GM19397 (cell line): Measurements from ENCODE around the gene EPB41L4A.
"Not testable (repeated sequence)": the region's sequence is repeated elsewhere in the genome, so short reads cannot be mapped to it uniquely, and the experiment has no call there.

Source experiments
- ATAC-seq: cut with Tn5 transposase; IDR thresholded peaks from one replicate; pipeline ENCODE4 v1.9.1; 2021; ENCODE audit warnings: mild to moderate bottlenecking, moderate library complexity; ENCODE audit not compliant: unreplicated experiment

Gene EPB41L4A

GRCh38 chr5:112217843-112218579 lies 201.1 kb downstream of the EPB41L4A start:
- no peak for ATAC-seq

GRCh38 chr5:112216140-112216539 lies 202.9 kb downstream of the EPB41L4A start:
- no peak for ATAC-seq

DNA sequence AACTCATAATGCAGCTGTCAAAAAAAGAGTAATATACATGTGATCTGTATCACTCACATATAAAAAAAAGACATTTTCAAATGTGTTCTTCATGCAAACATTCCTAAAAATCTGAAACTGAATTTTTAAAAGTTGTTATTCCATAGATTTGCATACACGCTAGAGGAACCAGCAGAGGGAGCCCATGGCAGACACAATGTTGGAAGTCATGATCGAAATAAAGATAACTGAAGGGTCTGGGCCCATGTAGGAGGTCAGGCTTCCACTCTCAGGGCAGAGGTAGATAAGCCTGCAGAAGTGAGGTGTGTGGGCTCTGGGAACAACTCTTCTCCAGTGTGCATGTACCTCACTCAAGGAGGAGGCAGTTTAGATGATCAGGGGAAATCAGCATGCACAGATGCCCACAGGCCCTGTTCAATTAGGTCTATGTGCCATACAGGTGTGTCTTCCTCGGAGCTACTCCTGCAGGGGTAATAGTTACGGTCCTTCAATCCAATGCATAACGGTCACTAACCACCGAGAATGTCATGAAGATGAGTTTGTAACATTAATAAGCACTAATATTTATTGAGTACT lies 208.6 kb downstream of the EPB41L4A start:
- ATAC-seq: no peak

GRCh38 chr5:112208699-112209615 lies 210.1 kb downstream of the EPB41L4A start:
- no peak for ATAC-seq

- ATAC-seq: not testable (repeated sequence)
Observed at GRCh38 chr5:112208195-112208594, 210.9 kb downstream of the EPB41L4A start.

- no peak for ATAC-seq
Observed at GRCh38 chr5:112205846-112206245, 213.2 kb downstream of the EPB41L4A start.

- ATAC-seq: no peak
Observed at GRCh38 chr5:112203229-112203628, 215.8 kb downstream of the EPB41L4A start.

GRCh38 chr5:112202694-112203093 lies 216.4 kb downstream of the EPB41L4A start:
- ATAC-seq: no peak

DNA sequence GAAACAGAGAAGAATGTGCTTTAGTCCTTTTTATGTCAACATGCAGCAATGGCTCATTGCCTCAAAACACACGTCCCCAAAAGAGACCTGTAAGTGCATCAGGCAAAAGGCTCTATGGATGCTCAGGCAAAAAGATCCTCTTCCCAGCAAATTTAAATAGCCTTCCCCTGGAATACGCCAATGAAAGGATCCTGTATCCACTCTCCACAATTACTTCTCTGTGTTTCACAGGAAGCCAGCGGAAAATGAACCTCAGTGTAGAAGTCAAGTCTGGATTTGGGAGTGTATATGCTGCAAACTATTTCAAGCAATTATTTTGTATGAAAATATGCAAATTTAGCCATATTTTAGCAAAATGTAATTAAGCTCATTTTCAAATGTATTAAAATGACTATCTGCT lies 217.9 kb downstream of the EPB41L4A start:
- no peak for ATAC-seq

GRCh38 chr5:112200131-112200530 lies 218.9 kb downstream of the EPB41L4A start:
- ATAC-seq: no peak

DNA sequence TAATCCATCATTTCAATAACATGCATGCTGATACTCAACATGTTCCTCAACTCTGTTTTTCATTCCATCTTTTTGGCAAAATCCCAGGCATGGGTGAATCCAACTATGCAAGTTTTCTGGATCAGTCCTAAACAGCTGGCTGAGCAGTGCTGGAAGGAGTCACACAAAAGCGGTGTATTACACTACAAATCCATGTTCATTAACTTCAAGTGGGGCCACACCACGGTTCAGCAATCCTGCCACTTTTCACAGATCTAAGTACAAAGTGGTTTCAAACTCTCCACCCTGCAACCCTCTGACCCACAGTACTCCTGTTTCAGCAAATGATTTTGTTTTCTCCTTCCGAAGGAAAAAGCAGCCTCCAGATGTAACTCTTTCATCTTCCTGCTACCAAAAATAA lies 222.5 kb downstream of the EPB41L4A start:
- ATAC-seq: no peak

GRCh38 chr5:112195924-112196323 lies 223.2 kb downstream of the EPB41L4A start:
- no peak for ATAC-seq

DNA sequence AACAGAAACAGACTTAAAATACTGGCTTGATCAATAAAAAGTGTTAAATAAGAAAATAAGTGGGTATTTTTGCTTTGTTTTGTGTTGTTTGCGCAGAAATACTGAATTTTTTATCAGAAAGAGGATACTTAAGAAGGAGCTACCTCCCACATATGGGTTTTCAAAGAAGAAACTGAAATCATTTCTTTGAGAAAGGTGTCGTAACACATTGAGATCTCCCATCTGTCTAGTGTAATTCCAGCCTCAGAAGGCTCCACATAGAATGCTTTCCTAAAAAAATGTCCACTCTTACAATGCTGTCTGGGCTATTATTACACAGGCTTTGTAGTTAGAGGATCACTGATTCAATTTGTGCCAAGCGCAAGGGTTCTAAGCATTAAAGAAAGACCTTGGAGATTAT lies 226.2 kb downstream of the EPB41L4A start:
- ATAC-seq: no peak

DNA sequence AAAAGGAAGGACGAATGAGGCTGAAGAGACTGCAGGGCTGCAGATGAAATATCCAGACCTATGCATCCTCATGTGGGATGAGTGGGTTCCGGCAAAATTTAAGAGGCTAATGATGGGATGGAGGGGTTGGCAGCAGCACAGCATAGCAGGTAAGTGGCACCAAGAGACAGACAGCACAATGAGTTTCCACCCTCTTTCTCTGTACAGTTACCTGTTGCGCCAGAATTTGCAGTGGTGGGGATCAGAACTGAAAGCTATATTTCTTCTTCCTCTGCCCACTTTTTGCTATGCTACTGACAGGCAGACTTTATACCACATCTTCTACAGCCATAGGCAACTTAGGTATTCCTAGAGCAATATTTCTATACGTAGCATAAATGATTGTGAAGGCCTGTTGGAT lies 227.0 kb downstream of the EPB41L4A start:
- no peak for ATAC-seq

DNA sequence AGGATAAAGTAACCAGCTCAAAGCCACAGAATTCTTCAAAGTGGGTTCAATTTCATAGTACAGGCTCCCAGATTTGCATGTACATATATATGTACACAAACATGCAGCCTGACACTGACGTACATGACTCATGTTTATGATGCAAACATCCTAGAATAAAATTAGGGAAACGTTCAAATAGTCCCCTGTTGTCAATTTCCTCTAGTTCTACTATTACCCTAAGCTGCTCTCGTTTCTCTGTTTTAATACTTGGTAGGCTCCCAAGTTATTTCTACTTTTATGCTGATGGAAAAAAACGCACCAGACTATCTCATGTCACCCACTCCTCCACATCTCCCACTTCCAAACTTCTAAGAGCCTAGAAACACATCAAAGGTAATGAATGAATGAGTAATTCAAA lies 229.7 kb downstream of the EPB41L4A start:
- ATAC-seq: no peak

DNA sequence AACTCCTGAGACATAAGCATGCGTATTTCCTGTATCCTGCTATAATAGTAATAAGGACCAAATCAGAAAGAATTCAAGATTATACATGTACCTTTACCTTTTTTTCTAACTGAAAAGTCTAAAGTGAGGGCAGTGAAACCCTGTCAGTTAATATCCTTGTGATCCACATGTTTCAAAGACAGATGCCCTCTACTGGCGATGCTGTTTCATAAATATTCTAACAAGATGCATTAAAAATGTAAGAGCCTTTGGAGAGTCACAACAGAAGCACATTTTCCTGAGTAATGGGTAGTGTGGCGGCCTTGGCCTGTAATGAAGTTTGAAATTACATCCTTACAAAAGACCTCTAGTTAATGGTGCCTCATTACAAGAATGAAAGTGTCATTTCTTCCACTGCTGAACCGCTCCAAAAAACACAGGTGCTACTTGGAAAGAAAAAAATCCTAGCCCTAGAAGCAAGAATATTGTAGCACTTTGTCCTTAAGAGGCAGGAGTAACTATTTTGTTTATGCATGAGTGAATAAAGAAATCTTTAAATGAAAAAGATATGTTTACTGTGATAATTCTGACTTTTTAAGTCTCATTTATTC lies 232.6 kb downstream of the EPB41L4A start:
- no peak for ATAC-seq

DNA sequence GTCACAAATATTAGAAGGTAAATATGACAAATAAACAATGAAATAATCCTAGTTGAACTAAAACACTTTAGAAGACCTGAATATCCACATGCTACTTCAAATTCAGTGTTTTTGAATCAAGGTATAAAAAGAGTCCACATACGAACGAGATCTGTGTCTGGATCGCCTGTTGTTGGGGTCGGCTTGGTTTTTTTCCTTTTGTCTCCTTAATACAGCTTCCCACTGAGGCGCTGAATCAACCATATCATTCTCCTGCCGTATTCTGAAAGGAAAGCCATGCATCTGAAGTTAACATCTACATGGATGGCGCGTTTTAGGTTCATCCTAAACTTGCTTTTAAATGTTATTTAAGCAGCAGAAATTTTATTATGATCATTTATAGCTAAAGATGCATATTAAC lies 235.2 kb downstream of the EPB41L4A start:
- ATAC-seq: no peak

- no peak for ATAC-seq
Observed at GRCh38 chr5:112183103-112183711, 235.9 kb downstream of the EPB41L4A start.

DNA sequence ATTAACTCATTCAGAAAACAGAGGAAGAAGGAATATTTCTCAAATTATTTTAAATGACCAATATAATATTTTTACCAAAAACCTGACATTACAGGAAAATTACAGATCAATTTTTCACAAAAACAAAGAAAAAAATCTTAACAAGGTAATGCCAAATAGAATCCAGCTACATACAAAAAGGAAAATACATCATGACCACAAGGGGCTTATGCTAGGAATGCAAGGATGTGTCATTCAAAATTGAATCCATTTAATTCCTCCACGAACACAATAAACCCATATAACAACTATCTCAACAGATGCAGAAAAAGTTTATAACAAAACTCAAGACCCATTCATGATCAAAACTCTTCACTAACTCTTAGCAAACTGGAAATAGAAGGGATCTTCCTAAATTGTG lies 239.8 kb downstream of the EPB41L4A start:
- ATAC-seq: no peak

DNA sequence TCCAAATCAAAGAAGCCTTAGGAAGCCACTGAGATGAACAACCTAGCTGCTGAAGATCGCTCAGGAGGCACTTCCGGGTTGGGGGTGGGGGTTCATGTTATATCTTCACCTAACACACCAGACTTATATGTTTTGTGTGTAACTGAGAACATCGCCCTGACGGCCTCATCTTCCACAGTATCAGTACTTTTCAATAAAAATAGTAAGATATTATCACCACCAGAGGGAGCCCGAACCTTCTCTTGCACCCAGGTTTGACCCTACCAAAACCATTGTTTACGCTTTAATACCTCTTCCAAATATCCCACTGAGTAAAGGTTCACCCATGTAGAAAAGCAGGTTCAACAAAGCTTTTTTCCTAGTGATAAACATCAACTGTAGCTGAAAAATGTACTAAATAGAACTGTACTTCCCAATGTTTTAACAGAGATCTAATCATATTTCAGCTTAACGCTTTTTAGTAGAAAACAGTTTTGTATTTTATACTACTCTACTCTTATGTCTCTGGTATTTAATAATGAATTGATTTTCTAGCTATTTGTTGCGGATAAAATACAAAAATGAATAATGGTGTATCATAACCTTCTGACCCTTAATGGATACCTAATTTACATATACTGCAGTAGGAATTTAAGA lies 244.0 kb downstream of the EPB41L4A start:
- peak; percentile 74 for ATAC-seq
